ENCODE results near the gene LRRC2. TPM values are rescaled to one million over a fixed set of nuclear protein-coding genes. Genes with fewer than 3 reads are reported as not detected.
"Not testable (repeated sequence)": the region's sequence is repeated elsewhere in the genome, so short reads cannot be mapped to it uniquely, and the experiment has no call there.

LRRC2 gene
- total RNA-seq, 3 donors from 2014 or later: 1.8 to 2.8 (median 2.5) TPM

- intact Hi-C loops (cut with DNase I, micrococcal nuclease): no loop called here
- no peak for ATAC-seq
- H3K36me3 ChIP-seq (ENCODE audit: low read depth): no peaks in the 10 kb centered on the region
Measured at GRCh38 chr3:46593274-46593862, 27.3 kb upstream of the LRRC2 start.

DNA sequence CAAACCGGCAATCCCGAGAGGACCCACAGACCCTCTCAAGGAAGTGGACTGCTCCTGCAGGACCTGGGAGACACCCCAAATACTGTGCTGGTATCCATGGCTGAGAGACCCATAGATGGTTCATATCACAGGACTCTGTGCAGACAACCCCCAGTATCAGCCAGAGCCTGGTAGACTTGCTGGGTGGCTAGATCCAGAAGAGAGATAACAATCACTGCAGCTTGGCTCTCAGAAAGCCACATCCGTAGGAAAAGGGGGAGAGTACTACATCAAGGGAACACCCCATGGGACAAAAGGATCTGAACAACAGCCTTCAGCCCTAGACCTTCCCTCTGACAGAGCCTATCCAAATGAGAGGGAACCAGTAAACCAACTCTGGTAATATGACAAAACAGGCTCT lies 21.2 kb upstream of the LRRC2 start:
- H3K4me3 ChIP-seq; DNase-seq; H3K4me1 ChIP-seq (ENCODE audit: low read depth); H3K9me3 ChIP-seq; H3K36me3 ChIP-seq (ENCODE audit: low read depth); ATAC-seq; intact Hi-C loops (cut with DNase I, micrococcal nuclease): not testable (repeated sequence)

More at GRCh38 chr3:46593274-46593862, 27.3 kb upstream of the LRRC2 start:
- no peak overlapping the region for H3K4me3 ChIP-seq
- no peaks in the 10 kb centered on the region for H3K4me1 ChIP-seq (ENCODE audit: low read depth)
- TF ChIP-seq, protein P1, sequence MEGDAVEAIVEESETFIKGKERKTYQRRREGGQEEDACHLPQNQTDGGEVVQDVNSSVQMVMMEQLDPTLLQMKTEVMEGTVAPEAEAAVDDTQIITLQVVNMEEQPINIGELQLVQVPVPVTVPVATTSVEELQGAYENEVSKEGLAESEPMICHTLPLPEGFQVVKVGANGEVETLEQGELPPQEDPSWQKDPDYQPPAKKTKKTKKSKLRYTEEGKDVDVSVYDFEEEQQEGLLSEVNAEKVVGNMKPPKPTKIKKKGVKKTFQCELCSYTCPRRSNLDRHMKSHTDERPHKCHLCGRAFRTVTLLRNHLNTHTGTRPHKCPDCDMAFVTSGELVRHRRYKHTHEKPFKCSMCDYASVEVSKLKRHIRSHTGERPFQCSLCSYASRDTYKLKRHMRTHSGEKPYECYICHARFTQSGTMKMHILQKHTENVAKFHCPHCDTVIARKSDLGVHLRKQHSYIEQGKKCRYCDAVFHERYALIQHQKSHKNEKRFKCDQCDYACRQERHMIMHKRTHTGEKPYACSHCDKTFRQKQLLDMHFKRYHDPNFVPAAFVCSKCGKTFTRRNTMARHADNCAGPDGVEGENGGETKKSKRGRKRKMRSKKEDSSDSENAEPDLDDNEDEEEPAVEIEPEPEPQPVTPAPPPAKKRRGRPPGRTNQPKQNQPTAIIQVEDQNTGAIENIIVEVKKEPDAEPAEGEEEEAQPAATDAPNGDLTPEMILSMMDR (IDR thresholded peaks at IDR 0.05): no peak
- H3K9me3 ChIP-seq: no peaks in the 10 kb centered on the region
- no peak for DNase-seq

DNA sequence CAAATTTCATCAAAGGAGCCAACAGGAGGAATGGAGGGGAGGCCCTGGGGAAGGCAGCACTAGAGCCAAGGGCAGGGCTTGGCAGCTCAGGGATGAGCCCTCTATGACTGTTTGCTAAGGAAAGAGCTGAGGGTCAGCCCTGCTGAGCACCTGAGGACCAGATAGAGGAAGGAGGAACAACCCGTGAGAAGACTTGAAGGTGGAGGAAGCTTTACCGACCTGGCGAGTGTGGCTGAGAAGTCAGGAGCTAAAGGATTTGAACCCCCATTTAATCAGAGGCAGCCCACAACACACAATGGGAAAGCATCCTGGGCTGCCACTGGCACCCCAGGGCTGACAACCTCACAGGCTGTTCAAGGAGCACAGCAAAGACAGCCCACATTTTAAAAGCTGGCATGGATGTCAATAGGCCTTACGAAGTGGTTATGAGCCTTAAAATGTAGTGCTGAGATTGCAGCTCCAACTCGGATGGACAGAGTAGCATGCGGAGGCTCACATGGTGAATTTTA lies 20.7 kb upstream of the LRRC2 start:
- Histone ChIP-seq H3K4me3 (no peak overlapping the region), H3K36me3 (ENCODE audit: low read depth) (no peaks in the 10 kb centered on the region), H3K4me1 (ENCODE audit: low read depth) (peaks cover 2% of the 10 kb centered on the region), H3K9me3 (no peaks in the 10 kb centered on the region)
- no peak for DNase-seq
- TF ChIP-seq, protein P1 (IDR thresholded peaks at IDR 0.05): no peak
- intact Hi-C loops (cut with DNase I, micrococcal nuclease): no loop called here
- ATAC-seq: peak; percentile 61

- ATAC-seq (peak; percentile 98), DNase-seq (peak in 1 of 3 donors; percentile 35)
- intact Hi-C loops (cut with DNase I, micrococcal nuclease): no loop called here
- H3K4me3 ChIP-seq: no peak overlapping the region
- H3K4me1 ChIP-seq (ENCODE audit: low read depth): peaks cover 2% of the 10 kb centered on the region
- no peaks in the 10 kb centered on the region for H3K36me3 ChIP-seq (ENCODE audit: low read depth)
- no peaks in the 10 kb centered on the region for H3K9me3 ChIP-seq
- TF ChIP-seq, protein P1 (IDR thresholded peaks at IDR 0.05): no peak
Measured at GRCh38 chr3:46585799-46586693, 19.9 kb upstream of the LRRC2 start.

DNA sequence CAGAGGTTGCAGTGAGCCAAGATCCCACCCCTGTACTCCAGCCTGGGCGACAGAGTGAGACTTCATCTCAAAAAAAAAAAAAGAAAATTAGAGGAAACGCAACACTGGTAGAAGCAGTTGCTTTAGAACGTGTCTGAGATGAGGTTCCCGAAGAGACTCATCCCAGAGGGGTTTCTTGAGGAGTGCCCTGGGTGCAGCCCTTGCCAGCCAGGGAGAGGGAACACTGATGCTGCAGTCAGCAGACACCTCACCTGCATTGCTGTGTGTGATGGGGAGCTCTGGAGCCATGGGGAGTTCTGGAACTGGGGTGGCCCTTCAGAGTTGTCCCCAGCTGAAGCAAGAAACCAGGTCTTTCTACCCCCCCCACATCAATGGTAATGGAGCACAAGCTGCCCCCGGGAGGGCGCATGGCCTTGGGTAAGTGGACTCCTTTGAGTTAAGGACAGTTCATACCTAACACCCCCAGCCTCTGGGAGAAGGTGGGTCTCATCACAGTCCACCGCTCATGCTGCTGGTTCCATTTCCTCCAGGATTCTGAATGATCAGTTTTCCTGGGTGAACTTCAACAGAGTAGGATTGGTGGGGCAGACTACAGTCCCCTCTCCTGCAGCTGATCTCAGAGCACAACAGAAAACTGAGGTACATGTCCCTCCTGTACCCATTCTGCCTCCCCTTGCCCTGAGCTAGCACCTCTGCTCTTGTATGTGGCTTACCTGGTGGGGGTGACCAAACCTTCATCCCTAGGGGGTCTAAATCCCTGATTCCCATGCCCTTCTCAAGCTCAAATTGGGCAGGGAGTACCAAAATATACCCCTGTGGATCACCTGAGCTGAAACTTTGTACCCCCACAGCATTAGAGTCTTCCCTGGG lies 18.7 kb upstream of the LRRC2 start:
- H3K4me1 ChIP-seq (ENCODE audit: low read depth): peaks cover 2% of the 10 kb centered on the region

More for the DNA sequence above, 18.7 kb upstream of the LRRC2 start:
- no peak for DNase-seq
- no peak overlapping the region for H3K4me3 ChIP-seq
- TF ChIP-seq, protein P1 (IDR thresholded peaks at IDR 0.05): no peak
- H3K36me3 ChIP-seq (ENCODE audit: low read depth): no peaks in the 10 kb centered on the region
- no peaks in the 10 kb centered on the region for H3K9me3 ChIP-seq
- intact Hi-C loops (cut with DNase I, micrococcal nuclease): no loop called here
- no peak for ATAC-seq
